HG02943 (cell line): ENCODE measurements around the gene LDLRAD4.

Source experiments
- ATAC-seq: cut with Tn5 transposase; IDR thresholded peaks from one replicate; pipeline ENCODE4 v1.9.1; 2021; ENCODE audit warnings: mild to moderate bottlenecking, low read depth, moderate library complexity; ENCODE audit not compliant: unreplicated experiment

LDLRAD4 gene

DNA sequence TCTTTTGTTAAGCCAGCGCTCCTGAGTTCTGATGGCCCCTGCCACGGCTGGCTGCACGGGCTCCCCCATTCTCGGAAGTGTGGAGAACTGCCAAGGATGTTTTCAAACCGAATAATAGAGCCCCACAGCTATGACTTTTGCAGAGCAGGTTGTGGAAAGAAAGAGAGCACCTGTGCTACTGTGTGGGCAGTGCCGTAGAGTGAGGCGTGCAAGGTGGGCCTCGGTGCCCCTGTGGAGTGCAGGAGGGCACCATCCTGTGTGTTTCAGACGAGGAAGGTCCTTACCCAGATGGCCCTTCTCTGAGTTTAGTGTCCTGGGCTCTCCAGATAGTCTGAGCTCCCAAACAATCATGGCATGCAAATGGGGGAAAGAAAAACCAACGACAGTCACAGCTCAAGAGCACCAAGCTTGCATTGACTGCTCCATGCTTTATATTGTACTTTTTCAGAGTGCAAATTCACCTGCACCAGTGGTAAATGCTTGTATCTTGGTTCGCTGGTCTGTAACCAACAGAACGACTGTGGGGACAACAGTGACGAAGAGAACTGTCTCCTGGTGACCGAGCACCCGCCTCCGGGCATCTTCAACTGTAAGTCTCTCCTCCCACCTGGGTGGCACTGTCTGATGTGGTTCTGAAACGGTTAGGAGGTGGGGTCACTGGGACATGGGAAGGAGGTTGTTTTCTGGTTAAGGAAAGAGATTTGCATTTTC is 219.4 kb downstream of the LDLRAD4 start:
- ATAC-seq = no peak

DNA sequence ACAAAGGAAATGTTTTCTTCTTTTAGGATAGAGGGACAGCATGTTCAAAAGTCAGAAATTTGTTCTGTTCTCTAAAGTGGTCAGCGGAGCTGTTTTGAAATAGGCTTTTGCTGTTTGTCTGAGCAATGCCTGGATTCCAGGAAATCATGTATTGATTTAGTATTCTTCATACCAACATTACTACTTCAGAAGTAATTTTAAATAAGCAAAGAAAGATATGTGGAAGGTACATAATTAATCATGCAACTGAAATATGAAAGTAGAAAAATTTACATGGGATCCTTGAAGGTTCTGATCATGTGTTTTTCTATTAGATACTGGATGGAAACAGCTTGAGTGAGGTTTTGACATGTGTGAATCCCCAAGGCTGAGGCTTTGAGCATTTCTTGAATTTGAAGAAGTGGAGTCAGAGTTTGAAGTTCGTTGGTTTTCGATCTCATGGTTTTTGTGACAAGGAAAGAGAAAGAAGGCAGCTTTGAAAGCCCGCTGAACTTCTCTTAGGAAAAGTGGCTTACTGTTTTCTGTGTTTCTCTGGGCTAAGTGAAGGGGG is 220.0 kb downstream of the LDLRAD4 start:
- no peak for ATAC-seq

DNA sequence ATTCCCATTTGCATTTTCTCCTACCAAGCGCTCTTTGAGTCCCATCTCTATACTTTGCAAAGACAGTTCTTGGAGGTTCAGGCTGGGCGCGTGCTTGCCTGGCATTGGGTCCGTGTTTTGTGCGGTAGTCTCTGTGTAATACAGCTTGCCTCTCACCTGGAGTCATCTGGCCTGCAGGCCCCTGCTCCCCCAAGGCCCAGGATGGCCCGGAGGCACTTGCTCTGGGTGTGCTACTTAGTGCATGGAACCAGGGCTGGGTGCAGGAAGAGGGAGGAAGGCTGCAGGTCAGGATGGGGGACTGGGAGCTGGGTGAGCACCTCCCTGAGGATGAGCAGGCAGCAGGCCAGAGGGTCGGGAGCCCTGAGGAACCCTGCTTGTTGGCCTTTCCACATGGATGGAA is 220.9 kb downstream of the LDLRAD4 start:
- no peak for ATAC-seq

DNA sequence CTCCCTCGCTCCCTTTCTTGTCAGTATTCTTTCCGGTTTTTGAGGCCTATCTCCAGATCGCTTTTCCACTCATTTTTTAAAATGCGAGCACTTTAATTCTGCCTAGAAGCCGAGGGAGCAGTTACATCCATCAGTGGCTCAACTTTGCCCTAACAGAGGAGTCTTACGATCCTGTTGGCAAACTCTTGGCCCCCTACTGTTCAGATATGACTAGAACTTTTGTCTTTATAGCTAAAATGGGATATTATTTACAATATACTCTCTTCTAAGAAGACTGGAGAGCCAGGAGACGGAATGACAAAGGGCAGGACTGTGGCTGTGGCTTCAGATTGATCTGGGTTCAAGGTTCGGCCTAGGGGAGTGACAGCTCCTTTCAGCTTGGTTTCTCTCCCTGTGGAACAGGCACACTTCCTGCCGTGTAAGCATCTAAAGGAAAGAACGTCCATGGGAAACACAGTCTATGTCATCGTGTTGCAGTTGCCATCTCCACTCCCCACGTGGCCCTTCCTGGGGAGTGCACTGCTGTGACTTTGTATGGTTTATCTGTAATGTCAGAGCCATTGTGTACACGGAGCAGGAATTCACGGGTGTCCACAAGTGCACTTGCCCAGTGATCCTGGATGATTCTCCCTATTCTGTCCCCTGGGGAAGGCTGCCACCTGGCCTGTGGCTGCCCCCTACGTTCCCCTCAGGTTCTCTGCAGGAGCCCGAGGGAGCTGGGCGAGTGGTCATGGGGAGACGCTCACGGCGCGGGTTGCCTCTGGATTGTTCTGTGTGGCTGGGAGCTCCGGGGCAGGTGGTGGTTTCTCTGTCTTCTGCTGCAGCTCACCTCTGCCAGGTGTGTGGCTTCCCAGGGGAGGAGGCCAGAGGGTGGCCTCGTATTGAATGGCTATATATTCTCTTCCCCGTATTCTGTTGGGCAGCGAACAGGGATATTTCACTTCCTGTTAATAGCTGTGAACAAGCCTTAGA is 222.0 kb downstream of the LDLRAD4 start:
- ATAC-seq = no peak

DNA sequence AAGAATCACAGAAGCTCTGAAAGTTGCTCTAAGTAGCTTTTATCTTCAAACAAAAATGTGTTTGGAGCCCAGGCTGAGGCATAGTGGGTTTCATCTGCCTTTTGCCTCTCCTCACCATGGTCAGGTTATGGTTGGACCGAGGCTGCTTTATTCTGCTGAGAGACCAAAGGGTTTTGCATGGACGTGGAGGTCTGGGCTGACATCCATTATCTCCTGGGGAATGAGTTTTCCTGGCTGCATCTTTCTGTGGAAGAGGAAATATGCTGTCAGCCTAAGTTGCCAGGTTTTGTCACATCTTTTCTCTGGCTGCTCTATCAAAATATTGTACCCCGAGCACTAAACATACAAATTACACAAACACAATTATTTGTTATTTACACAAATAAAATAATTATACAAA is 223.2 kb downstream of the LDLRAD4 start:
- ATAC-seq = no peak

DNA sequence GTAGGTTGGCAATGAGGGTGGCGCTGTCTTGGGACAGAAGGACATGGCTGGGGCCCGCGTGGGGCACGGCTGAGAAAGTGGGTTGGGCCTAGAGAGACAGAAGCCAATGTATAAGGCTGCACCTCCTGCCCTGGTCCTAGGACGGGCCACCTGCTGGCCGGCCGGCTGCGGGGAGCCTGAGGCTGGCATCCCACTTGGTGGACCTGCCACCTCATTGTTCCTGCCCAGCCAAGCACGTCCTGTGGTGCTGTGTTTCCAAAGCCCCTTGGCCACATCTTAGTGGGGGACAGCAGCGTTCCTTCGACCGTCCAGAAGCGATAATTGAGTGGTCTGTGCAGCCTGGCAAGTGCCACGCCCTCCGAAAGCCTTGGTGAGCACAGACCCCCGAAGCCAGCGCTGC is 223.9 kb downstream of the LDLRAD4 start:
- ATAC-seq = no peak

DNA sequence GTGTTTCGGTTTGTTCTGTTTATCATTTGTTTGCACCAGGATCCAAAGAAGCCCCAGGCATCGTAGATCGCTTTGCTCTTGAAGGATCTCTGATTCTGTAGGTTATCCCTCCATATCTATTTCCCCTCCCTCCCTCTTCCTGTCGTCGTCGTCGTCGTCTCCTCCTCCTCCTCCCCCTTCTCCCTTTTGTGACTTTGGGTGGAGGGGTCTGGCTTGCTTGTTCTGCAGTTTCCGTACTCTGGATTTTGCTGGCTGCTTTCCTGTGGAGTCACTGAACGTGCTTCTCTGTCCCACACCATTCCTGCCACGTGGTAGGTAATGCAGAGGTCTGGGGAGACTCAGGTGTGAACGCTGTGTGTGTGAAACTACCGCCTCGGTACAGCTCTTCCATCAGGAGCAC is 225.0 kb downstream of the LDLRAD4 start:
- no peak for ATAC-seq

DNA sequence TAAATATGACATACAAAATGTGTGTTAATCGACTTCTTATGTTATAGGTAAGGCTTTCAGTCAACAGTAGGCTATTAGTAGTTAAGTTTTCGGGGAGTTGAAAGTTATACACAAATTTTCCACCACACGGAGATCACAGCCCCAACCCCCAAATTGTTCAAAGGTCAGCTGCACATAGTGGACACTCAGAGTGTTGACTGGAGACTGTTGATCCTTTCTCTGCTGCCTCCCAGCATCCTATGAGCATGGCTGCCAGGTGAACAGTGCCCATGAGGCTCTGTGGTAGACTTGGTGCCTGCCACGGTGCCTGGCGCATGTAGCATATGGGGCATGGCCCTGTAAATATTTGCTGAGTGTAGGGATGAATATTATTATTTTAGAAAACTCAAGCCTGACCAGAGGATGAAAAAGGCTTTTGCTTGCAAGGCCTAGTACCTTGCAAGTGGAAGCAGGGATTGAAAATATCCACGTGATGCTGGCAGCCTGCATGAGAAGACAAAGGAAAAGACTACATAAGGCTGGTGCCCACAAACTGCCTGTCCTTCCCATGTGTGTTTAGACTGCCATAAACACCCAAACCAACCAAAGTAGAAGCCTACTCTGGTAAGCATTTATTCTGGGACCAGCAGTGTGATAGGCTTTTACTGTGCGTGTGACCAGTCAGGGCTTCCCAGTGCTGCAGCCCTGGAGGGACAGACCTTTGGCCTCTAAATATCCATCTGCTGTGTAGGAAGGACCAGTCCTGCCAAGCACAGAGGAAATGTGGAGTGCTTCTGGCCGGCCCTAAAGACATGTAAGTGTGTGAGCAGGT is 226.1 kb downstream of the LDLRAD4 start:
- no peak for ATAC-seq

DNA sequence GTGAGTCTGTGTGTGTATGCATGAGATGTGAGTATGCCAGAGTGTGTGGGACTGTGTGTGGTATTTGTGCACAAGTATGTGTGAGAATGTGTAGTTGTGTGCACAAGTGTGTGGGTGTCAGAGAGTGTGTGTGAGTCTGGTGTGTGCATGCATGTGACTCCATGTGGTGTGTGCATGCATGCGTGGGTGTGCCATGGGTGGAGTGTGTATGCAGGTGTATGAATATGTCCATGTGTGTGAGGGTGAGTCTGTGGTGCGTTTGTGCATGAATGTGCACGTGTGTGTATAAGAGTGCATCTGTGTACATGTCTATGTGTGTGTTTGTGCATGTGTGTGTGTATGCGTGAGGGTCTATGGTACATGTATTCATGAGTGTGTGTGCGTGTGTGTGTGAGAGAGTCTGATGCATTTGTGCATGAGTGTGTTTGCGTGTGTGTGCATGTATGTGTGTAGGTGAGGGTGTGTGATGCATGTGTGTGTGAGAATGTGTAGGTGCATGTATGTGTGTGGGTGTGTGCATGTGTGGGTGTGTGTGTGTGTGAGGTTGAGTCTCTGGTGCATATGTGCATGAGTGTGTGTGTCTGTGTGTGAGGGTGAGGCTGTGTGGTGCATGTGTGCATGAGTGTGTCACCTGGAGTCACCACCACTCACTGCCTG is 226.8 kb downstream of the LDLRAD4 start:
- ATAC-seq = no peak

DNA sequence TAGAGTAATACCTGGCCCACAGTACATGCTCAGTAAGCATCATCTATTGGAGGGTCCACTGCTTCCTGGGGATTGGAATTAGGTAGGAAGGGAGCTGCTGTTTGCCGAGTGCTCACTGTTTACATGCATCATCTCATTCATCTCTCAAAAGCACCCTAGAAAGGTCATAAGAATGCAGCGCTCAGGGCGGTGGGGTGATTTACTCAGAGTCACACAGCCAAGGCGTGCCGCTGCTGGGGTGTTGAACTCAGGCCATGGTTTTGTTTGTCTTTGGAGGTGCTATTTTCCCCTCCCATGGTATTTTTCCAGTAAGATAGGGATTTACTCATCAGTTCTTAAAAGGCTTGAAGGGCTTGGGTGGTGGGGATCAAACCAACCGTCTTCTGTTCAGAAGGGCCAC is 227.5 kb downstream of the LDLRAD4 start:
- ATAC-seq = no peak

DNA sequence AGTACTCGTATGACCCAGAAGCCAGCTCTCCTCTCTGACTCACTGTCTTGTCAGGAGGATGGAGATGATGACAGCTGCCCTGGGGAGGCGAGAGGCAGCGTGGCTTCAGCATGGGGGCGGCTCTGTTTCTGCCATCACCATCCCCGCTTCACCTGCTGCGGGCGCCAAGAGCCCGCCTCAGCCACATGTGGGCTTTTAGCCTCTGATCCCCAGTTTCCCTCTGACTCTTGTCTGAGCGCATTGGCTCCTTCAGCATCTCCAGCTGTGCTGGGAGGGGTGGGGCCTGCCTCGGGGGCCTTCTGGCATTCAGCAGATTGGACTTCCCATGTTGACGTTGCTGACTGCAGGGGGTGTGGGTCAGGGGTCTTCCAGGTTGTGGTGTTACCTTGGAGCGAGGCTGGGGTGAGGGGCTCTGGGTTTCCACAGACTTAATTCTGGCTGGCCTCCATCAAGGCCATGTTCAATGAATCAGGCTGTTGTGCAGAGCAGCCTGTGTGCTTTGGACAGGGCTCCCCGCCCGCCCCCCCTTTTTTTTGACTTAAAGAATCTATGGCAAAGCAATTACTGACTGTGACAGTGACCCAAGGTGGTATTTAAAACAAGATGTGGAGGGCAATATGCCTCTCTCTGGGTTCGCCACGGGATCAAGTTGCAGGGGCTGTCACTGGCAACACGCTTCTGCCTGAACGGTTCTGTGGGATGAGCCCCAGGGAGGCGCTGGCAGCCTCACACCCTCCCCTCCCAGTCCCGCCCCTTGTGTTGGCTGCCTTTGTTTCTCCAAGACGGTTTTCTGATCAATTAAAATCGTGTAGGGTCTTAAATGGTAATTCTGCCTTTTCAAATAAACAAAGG is 228.3 kb downstream of the LDLRAD4 start:
- no peak for ATAC-seq

DNA sequence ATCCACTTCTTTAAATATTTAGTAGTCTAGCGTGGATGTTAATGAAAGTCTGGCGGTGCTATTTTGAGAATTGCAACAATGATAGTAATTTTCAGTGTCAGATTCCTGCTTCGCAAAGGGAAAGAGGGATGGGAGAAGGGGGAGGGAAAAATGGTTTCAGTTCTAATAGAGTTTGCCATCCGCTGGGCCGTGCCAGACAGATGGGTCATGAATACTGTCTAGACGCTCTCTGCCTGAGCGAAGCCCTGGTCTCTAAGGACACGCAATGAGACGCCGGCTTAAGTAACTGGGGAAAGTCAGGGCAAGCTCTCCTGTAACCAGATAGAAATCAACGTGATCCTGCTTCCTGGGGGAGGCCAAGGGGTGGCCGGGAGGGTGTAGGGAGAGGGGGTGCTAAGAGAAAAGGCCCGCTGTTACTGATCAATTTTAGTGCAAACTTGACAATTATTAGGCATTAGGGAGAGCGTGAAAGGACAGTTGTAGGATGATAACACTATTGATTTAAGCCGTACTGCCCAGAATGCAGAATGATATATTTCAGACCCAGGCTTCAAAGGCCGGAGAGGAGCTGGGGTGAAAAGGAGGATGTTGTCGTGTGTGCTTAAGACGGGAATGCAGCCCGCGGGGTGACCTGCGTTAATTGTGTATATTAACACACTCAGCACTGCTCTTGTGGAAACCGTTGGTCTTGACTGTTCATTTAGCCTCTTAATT is 229.2 kb downstream of the LDLRAD4 start:
- ATAC-seq = no peak

DNA sequence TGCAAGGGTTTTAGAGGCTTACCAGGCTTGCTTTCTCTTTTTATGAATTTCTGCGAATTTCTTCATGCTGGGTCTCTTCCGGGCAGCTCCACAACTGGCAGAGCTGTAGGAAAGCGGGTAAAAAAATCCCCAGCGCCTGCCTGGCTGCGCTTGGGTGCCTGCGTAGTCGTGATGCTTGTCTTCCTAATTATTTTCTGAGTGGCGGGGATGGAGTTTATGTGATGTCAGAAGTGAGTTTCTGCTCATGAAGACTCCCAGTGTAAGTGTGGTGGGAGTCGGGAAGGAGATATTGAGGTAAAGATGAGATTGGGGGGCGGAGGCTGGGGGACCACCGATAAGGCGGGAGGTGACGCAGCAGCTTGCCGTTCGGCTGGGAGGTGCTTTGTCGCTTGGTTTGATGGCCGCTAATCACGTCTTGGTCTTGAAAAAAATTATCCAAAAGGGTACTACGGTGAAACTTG is 229.8 kb downstream of the LDLRAD4 start:
- ATAC-seq = no peak

DNA sequence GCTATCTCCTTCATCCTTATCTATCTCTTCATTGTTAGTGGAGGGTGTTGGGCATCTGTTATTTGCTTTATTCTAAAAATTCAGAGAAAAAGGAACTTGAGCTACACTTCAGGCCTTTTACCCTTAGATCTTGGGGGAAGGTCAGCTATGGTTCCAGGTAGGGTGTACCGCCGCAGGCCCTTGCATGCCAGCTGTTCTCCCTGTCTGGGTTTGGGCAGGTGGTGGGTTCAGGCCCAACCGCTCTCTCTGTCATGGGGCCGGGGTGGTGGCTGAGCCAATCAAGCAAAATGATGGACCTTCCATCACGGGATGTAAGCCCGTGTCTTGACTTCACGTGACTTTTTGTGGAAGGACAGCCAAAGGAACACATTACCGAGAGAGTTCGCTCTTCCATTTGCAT is 231.1 kb downstream of the LDLRAD4 start:
- no peak for ATAC-seq

DNA sequence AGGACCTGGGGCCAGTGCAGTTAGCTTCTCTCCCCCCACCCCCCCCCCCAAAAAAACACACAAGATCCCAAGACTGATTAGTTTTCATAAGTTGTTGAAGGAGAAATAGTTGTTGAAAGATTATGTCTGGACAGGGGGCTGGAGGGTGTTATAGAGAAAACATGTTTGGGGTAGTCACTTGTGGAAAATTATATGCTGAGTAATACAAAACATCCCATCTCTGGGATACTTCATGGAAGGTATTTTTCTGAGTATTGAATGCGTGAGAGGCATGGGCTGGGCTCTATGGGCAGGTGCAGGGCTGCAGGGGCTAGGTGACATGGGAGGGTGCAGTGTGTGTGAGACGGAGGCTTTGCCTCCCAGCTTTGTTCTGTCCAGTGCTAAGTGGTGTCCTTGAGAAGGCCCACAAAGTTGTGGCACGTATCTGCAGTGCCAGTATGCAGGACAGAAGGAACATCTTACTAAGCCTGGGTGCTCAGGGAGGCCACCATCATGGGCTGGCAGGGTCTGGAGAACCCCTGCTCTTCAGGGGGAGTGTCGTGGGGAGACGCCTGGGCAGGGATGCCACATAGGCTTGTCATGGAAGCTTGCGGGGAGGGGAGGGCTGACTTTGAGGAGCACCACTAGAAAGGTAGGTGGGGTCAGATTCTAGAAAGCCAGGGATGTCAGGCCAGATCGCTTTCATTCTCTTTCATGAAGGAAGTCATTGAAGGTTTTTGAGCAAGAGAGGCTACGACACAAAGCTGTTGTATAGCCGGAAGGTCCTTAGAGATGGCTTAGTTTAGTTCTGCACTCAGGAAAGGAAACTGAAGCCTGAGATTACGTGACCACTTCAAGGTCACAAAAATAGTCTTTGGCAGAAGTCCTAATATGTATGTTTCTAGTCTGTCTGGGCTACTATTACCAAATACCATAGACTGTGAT is 232.0 kb downstream of the LDLRAD4 start:
- no peak for ATAC-seq

DNA sequence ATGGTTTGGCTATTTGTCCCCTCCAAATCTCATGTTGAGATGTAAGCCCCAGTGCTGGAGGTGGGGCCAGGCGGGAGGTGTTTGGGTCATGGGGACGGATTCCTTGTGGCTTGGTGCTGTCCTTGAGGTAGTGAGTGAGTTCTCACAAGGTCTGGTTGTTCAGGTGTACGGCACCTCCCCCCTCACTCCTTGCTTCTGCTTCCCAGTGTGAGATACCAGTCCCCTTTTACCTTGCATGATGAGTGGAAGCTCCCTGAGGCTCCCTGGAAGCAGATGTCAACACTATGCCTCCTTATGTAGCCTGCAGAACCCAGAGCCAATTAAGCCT is 232.6 kb downstream of the LDLRAD4 start:
- no peak for ATAC-seq

DNA sequence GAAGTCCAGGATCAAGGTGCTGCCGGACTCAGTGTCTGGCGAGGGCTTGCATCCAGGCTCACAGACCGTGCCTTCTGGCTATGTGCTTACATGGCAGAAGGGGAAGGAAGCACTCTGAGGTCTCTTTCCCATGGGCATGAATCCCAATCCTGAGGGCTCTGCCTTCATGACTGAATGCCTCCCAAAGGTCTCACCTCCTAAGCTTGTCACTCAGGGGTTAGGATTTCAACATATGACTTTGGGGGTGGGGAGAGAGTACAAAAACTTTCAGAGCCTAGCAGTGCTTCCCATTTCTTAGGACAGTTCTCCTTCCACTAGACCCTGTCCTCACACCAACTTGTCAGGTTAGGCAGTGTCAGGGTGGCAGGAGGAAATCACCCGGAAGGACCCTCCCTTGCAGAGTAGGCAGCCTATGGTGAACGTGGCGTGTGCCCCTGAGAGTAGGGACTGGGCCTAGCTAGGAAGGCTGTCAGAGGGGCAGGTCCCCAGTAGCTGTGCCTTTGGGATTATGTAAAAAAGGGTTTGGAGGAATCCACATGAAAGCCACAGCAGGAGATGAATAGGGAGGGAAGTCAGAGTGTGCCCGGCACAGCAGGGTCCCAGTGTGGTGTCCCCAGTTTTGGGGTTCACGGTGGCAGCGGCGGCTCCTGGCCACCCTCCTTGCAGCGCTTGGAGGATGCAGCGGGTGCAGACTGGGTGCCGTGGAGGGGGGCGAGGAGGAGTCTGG is 233.3 kb downstream of the LDLRAD4 start:
- no peak for ATAC-seq
